ENCODE results near the gene TMEM169.

Gene TMEM169

DNA sequence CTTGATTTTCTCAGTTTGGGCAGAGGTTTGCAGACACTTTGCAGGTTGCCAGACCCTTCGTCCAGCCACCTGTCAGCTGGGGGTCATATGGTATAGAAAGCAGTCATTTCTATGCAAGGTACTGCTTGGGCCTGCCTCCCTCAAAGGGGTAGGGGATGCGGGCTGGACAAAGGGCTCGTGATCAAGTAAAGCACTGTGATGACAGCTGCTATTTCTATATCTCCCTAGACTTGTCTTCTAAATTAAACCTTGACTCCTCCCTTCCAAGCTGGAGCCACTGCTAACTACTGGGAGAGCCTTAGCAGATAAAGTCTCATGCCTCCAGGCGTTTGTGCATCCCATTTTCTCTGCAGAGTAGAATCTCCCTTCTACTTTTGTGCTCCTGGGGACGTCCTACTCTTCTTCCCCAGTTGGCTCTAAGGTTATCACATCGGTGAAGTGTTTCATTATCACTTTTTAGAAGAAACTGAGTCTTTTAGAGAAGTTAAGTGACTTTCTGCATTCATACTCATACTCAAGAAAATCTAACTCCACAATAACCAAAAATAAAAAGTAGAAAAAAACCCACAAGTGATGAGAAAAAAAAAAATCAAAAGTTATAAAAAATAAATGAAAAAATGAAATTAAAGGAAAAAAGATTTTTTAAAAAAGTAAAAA, 26.7 kb downstream of the TMEM169 start:
- no peak for DNase-seq

- DNase-seq, result peak; percentile 94 to 95
These were observed 27.5 kb downstream of the TMEM169 start, which contains the start of gene XRCC5 for GRCh38 chr2:216108967-216109921. Gene XRCC5 (plus strand): TSS chr2:216109348. CDS start chr2:216109437, 89 bp downstream.

DNA sequence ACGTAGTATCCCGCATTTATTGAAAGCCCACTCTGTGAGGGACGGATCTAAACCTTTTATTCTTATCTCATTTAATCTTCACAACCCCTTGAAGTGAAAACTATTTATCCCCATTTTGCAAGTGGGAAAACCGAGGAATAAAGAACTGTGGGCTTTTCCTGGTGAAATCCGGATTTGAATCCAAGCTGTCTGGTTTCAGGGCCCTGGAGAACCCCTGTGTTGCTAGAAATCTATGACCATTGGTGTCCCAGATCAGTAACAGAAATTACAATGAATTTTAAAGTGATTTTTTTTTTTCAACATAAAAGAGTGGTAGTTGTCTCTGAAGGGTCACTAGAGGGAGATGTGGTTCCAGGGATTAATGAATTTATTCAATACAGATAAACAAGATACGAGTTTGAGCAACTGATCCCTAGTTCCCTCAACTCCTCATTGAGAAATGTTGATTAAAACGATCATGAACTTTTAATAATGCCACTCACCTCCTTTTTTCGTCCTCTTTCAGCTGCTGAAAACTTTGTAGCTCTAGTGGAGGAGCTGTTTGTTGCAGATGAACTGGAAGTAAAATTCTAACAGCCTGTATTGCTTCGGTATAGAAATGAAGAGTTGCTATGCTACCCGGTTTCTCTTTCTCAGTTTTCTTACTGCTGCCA, 28.4 kb downstream of the TMEM169 start:
- peak; percentile 47 to 66 for DNase-seq

DNA sequence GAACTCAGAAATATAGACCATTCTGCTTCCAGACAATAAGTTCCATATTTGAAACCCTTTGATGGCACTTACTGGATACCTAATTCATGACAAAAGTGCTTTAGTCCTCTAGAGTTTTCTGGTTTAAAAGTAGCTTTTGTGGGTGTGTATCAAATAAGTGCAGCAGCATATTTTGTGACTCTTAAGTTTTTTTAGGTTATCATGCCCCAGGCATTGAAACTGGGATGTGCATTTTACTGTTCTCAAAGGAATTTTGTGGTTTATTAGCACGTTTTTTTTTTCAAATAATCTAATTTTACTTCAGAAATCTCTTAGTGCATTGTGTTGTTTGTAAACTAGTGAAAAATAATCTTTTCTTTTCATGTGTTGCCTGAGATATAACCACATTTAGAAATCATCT, 28.9 kb downstream of the TMEM169 start:
- DNase-seq, result no peak

DNA sequence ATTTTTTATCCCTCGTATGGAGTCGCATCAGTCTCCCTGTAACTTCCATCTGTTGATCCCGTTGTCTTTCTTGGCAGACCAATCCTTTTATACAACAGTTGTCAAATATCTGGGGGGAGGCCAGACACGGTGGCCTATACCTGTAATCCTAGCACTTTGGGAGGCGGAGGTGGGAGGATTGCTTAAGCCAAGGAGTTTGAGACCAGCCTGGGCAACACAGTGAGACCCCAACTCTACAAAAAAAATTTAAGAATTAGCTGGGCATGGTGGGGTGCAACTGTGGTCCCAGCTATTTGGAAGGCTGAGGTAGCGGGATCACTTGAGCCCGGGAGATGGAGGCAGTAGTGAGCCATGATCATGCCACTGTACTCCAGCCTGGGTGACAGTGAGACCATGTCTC, 29.4 kb downstream of the TMEM169 start:
- no peak for DNase-seq

DNA sequence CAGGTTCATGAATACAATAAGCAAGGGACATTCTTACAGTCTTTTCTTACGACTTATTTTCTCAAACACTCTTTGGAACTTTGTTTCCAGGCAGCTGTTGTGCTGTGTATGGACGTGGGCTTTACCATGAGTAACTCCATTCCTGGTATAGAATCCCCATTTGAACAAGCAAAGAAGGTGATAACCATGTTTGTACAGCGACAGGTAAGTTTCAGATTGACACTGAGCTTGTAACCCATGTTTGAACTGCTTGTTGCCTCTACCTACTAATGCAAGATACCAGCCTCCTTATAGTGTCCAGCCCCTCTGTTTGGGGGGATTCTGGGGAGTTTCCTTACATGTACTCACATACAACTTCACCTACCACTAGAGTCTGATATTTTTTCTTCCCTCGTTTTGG, 31.2 kb downstream of the TMEM169 start:
- DNase-seq, result no peak

DNA sequence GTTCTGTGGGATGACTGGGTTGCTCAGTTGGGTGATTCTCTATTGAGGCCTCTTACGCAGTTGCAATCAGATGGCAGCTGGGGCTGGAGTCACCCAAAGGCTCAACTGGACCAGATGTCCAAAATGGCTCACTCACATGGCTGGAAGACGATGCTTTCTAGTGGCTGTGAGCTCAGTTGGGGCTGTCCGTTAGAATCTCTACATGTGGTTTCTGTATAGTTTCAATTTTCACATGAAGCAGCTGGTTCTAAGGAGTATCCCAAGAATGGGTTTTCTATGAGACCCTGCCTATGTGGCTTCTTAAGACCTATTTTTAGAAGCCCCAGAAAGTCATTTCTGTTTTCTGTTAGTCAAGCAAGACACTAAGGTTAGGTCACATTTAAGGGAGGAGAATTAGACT, 31.9 kb downstream of the TMEM169 start:
- no peak for DNase-seq

GRCh38 chr2:216114382-216114713, 32.6 kb downstream of the TMEM169 start:
- DNase-seq, result no peak

DNA sequence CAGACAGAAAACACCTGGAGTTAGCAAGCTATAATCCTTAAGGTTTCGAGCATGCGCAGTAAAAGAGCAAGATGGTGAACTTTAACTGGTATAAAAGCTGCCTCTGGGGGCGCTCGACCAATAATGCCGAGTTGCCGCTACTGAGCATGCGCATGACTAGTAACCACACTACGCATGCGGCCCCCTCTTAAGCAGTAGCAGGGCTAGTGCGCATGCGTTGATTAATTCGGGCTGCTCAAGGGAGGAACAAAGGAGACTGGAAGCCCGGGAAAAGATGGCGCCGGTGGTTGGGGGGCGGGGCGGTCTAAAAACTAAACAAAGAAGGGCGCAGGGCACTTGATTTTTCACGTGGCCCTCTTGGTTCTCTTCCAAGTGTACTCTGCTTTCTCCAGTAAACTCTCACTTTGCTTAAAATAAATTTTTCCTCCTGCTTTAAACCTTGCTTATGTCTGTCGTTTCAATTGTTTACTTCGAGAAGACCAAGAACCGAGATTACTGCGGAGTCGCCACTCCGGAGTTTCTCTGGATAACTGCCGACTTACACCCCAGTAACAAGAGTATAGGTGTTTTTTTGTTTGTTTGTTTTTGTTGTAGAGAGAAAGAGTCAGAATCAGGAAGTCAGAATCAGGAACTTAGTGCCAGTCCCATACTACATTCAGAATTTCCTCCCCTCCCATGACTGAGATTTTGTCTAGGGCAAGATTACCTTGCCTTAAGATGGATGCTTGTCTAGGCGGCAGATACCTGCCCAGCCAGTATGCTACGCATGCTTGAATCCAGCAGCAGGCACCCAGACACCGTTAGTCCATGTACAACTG, 33.2 kb downstream of the TMEM169 start:
- DNase-seq, result peak; percentile 96 to 97

DNA sequence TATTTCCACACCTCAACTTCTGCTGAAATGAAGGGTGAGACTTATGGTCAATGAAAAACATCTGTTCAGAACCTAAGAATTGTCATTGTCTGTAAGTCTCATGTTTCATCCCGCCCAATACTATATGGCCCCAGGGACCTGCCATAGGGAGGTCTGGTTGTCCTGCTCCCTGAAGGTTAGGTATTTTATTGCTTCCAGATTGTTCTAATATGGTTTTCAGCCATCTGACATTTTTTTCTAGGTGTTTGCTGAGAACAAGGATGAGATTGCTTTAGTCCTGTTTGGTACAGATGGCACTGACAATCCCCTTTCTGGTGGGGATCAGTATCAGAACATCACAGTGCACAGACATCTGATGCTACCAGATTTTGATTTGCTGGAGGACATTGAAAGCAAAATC, 34.7 kb downstream of the TMEM169 start:
- no peak for DNase-seq

- no peak for DNase-seq
These were observed 36.0 kb downstream of the TMEM169 start for GRCh38 chr2:216117561-216118340.

- no peak for DNase-seq
These were observed 36.8 kb downstream of the TMEM169 start for GRCh38 chr2:216118474-216118873.

DNA sequence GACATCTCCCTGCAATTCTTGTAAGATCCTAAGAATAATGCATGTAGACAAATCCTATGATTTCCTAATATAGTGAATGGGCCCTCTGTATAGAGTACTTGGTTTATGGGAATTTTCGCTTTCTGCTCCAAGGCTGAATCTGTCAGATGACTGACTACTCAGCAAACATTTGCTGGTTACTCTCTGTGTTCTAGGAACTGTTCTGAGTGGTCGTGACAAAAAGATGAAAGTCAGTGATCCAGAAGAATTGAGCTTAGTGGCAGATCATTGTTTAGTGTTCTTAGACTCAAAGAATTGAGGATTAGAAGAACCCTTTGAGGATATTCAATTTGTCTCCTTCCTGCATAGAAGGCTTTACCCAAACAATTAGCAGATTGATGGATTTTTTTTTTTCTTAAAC, 37.4 kb downstream of the TMEM169 start:
- no peak for DNase-seq

DNA sequence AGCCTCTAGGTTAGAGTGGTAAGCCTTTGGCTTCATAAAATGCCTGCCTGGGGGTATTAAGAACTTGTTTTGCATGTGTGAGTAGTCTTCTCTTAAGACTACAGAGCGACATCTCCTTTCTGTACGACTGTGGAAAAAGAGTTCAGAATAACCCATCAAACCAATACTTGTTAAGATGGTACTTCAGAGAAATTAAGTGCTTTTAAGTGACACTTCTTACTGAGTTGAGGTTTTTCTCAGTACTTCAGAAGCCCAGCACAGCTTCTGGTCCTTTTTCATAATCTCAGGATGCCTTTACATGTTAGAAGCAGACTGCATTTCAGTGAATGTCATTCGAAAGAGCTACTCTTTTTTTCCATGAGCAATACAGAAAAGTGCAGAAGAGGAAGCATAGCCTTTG, 38.3 kb downstream of the TMEM169 start:
- DNase-seq, result no peak

- no peak for DNase-seq
These were observed 39.5 kb downstream of the TMEM169 start for GRCh38 chr2:216121255-216121654.

DNA sequence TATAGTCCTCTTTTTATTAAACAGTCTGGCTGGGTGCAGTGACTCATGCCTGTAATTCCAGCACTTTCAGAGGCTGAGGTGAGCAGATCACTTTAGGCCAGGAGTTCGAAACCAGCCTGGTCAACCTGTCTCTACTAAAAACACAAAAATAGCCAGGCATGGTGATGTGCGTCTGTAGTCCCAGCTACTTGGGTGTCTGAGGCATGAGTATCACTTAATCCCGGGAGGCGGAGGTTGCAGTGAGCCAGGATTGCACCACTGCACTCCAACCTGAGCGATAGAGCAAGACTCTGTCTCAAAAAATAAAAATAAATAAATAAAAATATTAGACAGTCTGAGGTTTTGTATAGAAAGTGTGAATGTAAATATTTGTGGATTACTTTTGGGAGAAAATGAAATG, 45.2 kb downstream of the TMEM169 start:
- DNase-seq, result no peak

- DNase-seq, result no peak
These were observed 48.7 kb downstream of the TMEM169 start for GRCh38 chr2:216130346-216130971.

DNA sequence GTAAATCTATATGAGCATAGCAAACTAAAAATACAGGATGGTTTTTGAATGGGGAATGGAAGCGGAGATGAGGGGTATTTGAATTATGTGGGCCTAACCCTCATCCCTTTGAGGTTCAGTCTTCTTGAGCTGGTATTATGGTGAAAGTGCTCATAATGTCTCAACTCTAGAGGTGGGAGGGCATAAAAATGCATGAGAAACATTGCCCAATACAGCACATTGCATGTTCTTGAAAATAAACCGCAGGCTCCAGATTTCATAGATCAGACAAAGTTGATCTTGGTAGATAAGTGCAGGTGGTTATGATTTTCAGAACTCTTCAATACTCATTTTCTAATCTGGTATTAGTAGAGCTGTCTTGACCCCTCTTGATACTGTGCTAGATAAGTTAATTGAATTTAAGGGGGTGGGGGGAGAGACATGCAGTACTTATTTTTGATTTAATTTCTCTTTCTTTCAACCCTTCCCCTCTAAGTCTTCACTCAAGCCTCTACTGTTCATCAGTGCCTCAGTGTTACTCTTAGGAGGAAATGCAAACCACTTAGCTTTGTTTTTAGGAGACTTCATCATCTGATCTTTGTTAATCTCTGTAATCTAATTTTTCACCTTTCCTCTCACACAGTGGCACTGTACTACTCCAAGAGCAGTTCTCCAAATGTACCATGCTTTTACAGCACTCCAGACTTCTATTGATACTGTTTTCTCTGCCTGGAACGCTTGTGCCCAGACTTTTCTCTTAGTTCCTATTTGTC, 49.6 kb downstream of the TMEM169 start:
- no peak for DNase-seq

DNA sequence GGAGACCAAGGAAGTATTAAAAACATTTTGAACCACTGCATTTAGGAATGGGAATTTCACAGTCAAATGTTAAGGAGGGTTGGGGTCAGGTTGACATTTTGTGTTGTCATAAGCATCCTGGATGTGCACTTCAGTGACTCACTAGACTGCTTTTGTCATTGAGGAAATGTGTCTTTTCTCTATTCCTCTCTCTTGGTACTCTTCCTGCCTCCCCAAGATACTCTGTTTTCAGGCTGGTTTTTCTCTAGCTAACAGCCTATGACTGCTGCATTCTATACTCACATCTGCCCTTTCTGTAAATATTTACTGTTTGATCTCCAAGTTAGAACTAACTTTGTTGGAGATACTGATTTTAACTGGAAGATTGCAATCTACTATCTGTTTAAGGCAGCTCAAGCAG, 50.9 kb downstream of the TMEM169 start:
- DNase-seq, result no peak

DNA sequence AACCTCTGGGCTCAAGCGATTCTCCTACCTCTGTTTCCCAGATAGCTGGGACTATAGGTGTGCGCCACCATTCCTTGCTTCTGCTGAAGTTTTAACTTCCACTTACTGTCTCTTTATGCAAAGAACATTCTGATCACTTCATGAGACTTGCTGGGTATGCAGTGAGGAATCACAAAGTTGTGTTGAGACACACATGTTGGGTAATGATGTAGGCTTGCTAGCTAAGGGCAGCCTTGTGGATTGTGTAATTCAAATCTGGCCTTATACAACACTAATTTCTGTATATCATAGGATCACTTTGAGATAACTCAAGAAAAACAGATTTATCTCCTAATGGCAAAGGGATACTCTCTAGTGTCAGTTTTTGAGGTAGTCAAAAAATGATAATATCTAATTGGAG, 51.7 kb downstream of the TMEM169 start:
- DNase-seq, result no peak
